HUES48 (cell line): ENCODE data around the gene PHF21A.
"Not testable (repeated sequence)": the region's sequence is repeated elsewhere in the genome, so short reads cannot be mapped to it uniquely, and the experiment has no call there.

ENCODE experiments used
- H3K27ac ChIP-seq: one replicate; pipeline ENCODE4 v1.7.0; 2013; ENCODE audit warnings: low read depth, low read length, inconsistent platforms
- H3K27me3 ChIP-seq: 2 replicates; pipeline ENCODE4 v1.6.1; 2013; ENCODE audit warnings: mild to moderate bottlenecking, low read length; ENCODE audit not compliant: control insufficient read depth, insufficient read depth
- H3K36me3 ChIP-seq: 2 replicates; pipeline ENCODE4 v1.6.1; 2013; ENCODE audit warnings: low read length; ENCODE audit not compliant: control insufficient read depth, insufficient read depth
- H3K4me1 ChIP-seq: 2 replicates; pipeline ENCODE4 v1.6.1; 2013; ENCODE audit warnings: mild to moderate bottlenecking, low read length; ENCODE audit not compliant: control insufficient read depth, insufficient read depth
- H3K4me3 ChIP-seq: 2 replicates; pipeline ENCODE4 v1.5.1; 2013; ENCODE audit warnings: mild to moderate bottlenecking, low read depth, low read length
- H3K9ac ChIP-seq: 2 replicates; pipeline ENCODE4 v1.6.1; 2013; ENCODE audit warnings: mild to moderate bottlenecking, low read depth, low read length, moderate library complexity
- H3K9me3 ChIP-seq: 2 replicates; pipeline ENCODE4 v1.6.1; 2013; ENCODE audit warnings: low read length; ENCODE audit not compliant: control insufficient read depth, insufficient read depth

Gene PHF21A

GRCh38 chr11:46120346-46121300 is 631 bp downstream of the PHF21A start:
- peak overlapping the region; percentile 72 for H3K4me3 ChIP-seq
- no peaks in the 10 kb centered on the region for H3K9me3 ChIP-seq
- H3K27me3 ChIP-seq: no peaks in the 10 kb centered on the region
- peak overlapping the region; percentile 95 for H3K27ac ChIP-seq
- H3K4me1 ChIP-seq: peaks cover 21% of the 10 kb centered on the region
- H3K36me3 ChIP-seq: no peaks in the 10 kb centered on the region
- 0 out of 2 replicates have a peak overlapping the region, but pooled peaks have one; percentile 48 for H3K9ac ChIP-seq

GRCh38 chr11:46119352-46120216 is 1.7 kb downstream of the PHF21A start:
- no peaks in the 10 kb centered on the region for H3K9me3 ChIP-seq
- peak overlapping the region; percentile 83 for H3K4me3 ChIP-seq
- peak overlapping the region; percentile 95 for H3K27ac ChIP-seq
- H3K9ac ChIP-seq: peak overlapping the region; percentile 64
- H3K27me3 ChIP-seq: no peaks in the 10 kb centered on the region
- no peaks in the 10 kb centered on the region for H3K36me3 ChIP-seq
- H3K4me1 ChIP-seq: peaks cover 26% of the 10 kb centered on the region

GRCh38 chr11:46118702-46119351 is 2.4 kb downstream of the PHF21A start:
- Histone ChIP-seq H3K9ac (peak overlapping the region; percentile 64), H3K27ac (peak overlapping the region; percentile 95)

GRCh38 chr11:46117842-46118241 is 3.4 kb downstream of the PHF21A start:
- peak overlapping the region; percentile 83; the same call in 1 of the 2 replicates for H3K4me3 ChIP-seq
- H3K4me1 ChIP-seq: peaks cover 21% of the 10 kb centered on the region
- H3K27me3 ChIP-seq: no peaks in the 10 kb centered on the region
- H3K9me3 ChIP-seq: no peaks in the 10 kb centered on the region
- no peak overlapping the region for H3K27ac ChIP-seq
- H3K9ac ChIP-seq: no peak overlapping the region
- no peaks in the 10 kb centered on the region for H3K36me3 ChIP-seq

More at GRCh38 chr11:46118702-46119351, 2.4 kb downstream of the PHF21A start:
- H3K4me1 ChIP-seq: peaks cover 27% of the 10 kb centered on the region
- H3K4me3 ChIP-seq: peak overlapping the region; percentile 83
- H3K27me3 ChIP-seq: no peaks in the 10 kb centered on the region
- H3K9me3 ChIP-seq: no peaks in the 10 kb centered on the region
- no peaks in the 10 kb centered on the region for H3K36me3 ChIP-seq

GRCh38 chr11:46116712-46117037 is 4.6 kb downstream of the PHF21A start:
- H3K27ac ChIP-seq, H3K4me3 ChIP-seq, H3K36me3 ChIP-seq, H3K27me3 ChIP-seq, H3K9ac ChIP-seq, H3K9me3 ChIP-seq: not testable (repeated sequence)
- H3K4me1 ChIP-seq: peaks cover 21% of the 10 kb centered on the region

GRCh38 chr11:46116007-46116711 is 5.1 kb downstream of the PHF21A start:
- no peak overlapping the region for H3K9ac ChIP-seq
- no peak overlapping the region for H3K4me3 ChIP-seq
- H3K4me1 ChIP-seq: peaks cover 21% of the 10 kb centered on the region

GRCh38 chr11:46114961-46115360 is 6.3 kb downstream of the PHF21A start:
- H3K4me3 ChIP-seq: no peak overlapping the region
- peaks cover 21% of the 10 kb centered on the region for H3K4me1 ChIP-seq
- H3K36me3 ChIP-seq: no peaks in the 10 kb centered on the region
- no peaks in the 10 kb centered on the region for H3K27me3 ChIP-seq
- no peak overlapping the region for H3K9ac ChIP-seq
- no peak overlapping the region for H3K27ac ChIP-seq
- no peaks in the 10 kb centered on the region for H3K9me3 ChIP-seq

More at GRCh38 chr11:46116007-46116711, 5.1 kb downstream of the PHF21A start:
- no peaks in the 10 kb centered on the region for H3K9me3 ChIP-seq
- no peaks in the 10 kb centered on the region for H3K36me3 ChIP-seq
- H3K27me3 ChIP-seq: no peaks in the 10 kb centered on the region
- H3K27ac ChIP-seq: no peak overlapping the region

- Histone ChIP-seq H3K4me3 (no peak overlapping the region), H3K4me1 (peaks cover 21% of the 10 kb centered on the region), H3K9ac (no peak overlapping the region), H3K36me3 (no peaks in the 10 kb centered on the region), H3K27me3 (no peaks in the 10 kb centered on the region), H3K27ac (no peak overlapping the region), H3K9me3 (no peaks in the 10 kb centered on the region)
Measured at GRCh38 chr11:46114378-46114777, 6.9 kb downstream of the PHF21A start.

GRCh38 chr11:46112961-46113607 is 8.2 kb downstream of the PHF21A start:
- no peaks in the 10 kb centered on the region for H3K36me3 ChIP-seq
- no peak overlapping the region for H3K27ac ChIP-seq
- H3K9me3 ChIP-seq: no peaks in the 10 kb centered on the region
- no peak overlapping the region for H3K4me3 ChIP-seq
- peaks cover 9% of the 10 kb centered on the region; the same call in 1 of the 2 replicates for H3K4me1 ChIP-seq
- no peaks in the 10 kb centered on the region for H3K27me3 ChIP-seq
- H3K9ac ChIP-seq: no peak overlapping the region

- H3K36me3 ChIP-seq: no peaks in the 10 kb centered on the region
- H3K4me1 ChIP-seq: peaks cover 22% of the 10 kb centered on the region
- H3K4me3 ChIP-seq: no peak overlapping the region
- H3K27ac ChIP-seq: no peak overlapping the region
- H3K9me3 ChIP-seq: no peaks in the 10 kb centered on the region
- H3K27me3 ChIP-seq: no peaks in the 10 kb centered on the region
- no peak overlapping the region for H3K9ac ChIP-seq
Measured at GRCh38 chr11:46108751-46109150, 12.5 kb downstream of the PHF21A start.
